ENCODE data around the gene SAP25. TPM values are rescaled to one million over a fixed set of nuclear protein-coding genes. Genes with fewer than 3 reads are reported as not detected.

SAP25 gene
- 0.77 TPM for total RNA-seq
- long read RNA-seq, partial matches to known transcripts, result 0 of 1 reads
- long read RNA-seq, other reads (novel, unspliced or antisense), result 1 of 1 reads

DNA sequence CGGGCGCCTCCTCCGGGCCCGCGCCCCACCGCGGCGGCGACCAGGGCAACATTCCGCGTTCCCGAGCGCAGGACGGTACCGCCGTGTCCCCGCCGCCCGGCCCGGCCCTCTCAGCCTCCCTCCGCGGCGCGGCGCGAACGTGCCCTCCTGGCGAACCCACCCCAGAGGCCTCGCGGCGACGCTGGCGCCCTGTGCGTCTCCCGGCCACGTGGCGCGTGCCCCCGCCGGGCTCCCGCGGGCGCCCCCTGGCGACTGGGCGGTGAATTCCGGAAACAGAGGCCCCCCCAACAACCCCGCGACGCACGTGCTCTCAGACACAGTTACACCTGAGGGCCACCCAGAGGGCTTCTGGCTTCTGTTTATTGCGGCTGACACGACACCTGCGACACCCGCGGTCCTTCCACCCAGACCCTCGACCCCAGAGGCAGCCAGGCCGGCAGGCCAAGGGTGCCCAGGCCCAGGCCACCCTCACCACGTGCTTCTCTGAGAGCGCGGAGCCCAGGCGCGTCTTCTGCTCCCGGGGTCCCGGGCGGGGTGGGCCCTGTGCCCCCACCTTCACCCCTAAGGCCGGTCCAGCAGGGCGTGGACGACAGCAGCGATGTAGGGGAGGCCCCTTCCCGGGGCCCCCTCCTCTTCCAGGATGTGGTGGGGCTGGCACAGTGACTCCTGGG, at the start of gene SAP25:
TSS of gene SAP25 (minus strand) at position 210 of the 671 bp plus-strand sequence. CDS start at position 52, 158 bp downstream.
- no peak for ATAC-seq
- DNase-seq, result no peak
- intact Hi-C loops (cut with micrococcal nuclease), result no loop called here

DNA sequence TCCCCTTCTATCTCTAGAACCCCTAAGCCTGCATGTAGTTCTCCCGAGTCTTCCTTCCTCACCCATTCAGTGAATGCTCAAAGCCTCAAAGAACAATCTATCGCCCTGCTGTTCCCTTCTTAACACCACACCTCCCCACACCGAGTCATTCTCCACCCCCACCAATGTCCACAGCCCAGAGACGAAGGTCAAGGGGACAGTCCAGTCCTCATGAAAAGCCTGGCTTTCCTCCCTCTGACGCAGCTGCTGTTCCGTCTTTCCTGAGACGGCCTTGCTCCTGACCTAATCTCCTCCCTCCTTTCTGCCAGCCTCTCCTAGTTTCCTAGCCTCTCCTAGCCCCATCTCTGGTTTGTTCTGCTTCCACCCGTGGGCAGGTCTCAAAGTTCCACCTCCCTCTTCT, 47.9 kb upstream of the SAP25 start:
- DNase-seq (no peak), ATAC-seq (no peak)
- intact Hi-C loops (cut with micrococcal nuclease), result no loop called here

DNA sequence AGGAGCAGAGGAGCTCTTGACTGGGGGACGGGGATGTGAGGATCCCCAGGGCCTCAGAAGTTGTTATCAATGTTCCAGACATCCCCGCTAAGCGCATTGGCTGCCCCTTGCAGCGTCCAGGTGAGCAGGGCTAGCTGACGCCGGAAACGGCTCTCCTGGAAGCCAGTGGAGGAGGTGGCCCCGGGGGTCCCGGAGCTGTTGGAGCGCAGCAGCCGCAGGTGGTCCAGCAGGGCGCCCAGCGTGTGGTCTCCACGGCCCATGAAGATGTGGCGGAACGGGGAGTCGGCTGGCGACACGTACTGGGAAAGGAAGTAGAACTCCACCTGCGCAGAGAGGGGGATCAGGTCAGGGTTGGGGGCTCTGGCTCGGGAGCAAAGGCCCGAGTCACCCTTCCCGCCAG, 47.1 kb upstream of the SAP25 start:
- DNase-seq (no peak), ATAC-seq (no peak)
- intact Hi-C loops (cut with micrococcal nuclease), result no loop called here

DNA sequence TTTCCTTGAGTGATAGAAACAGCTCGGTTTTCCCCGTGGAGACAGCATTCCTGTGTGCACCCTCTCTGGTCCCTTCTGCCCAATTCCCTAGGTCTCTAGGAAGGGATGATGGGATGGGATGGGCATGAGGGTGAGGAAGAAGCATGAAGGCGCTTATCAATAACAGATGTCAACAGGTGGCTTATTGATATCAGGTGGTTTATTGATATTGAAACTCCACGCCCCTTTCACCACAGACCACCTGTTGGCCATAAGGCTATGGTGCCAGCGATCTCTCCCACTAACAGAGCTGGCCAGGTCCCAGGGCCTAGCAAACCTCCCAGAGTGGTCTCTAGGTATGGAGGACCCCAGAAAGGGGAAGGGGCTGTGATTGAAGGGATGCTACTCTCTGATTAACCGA, 46.5 kb upstream of the SAP25 start:
- DNase-seq (no peak), ATAC-seq (no peak)
- intact Hi-C loops (cut with micrococcal nuclease), result no loop called here

DNA sequence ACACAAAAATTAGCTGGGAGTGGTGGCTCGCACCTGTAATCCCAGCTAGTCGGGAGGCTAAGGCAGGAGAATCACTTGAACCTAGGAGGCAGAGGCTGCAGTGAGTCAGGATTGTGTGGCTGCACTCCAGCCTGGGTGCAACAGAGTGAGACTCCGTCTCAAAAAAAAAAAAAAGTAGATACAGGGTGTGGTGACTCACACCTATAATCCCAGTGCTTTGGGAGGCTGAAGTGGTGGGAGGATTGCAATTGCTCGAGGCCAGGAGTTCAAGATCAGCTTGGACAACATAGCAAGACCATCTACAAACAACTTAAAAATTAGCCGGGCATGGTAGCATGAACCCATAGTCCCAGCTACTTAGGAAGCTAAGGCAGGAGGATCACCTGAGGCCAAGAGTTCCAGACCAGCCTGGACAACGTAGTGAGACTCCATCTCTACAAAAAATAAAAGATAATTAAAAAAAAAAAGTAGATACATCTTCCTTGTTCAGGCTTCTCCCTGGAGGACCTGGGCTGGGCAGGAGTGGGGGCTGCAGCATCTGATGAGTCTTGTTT, 40.7 kb upstream of the SAP25 start:
- intact Hi-C loops (cut with micrococcal nuclease), result no loop called here
- DNase-seq, result no peak
- ATAC-seq, result no peak

DNA sequence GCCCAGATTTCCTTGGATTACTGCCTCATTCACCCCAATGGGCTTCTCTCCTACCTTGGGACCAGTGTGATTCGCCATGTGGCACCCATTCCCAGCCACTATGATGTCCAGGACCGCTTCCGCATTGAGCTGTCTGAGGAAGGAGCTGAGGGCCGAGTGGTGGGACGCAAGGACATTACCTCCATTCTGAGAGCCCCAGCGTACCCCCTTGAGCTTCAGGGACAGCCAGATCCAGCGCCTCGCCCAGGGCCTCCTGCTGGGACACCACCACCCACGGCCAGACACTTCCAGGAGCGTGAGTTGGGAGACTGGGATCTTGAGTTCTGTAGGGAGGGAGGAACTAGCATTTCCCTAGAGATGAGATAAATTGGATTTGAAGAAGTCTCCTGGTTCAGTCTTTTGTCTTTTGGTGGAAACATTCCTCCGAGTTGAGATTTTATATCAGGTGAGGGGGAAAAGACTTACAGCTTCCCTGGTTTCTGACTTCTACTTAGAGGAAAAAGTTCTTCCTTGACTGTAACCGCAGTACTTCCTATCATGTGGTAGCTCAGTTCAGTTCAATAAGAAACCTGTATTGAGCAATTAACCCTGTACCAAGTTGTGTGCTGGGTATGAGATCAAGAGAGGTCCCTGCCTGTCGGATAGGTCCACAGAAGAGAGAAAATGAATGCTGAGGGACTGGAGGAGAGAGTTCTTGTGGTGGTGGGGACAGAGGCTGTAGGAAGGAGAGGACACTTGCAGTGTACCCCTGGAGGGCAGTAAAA, 39.9 kb upstream of the SAP25 start:
- intact Hi-C loops (cut with micrococcal nuclease), result no loop called here
- DNase-seq, result no peak
- ATAC-seq, result no peak

DNA sequence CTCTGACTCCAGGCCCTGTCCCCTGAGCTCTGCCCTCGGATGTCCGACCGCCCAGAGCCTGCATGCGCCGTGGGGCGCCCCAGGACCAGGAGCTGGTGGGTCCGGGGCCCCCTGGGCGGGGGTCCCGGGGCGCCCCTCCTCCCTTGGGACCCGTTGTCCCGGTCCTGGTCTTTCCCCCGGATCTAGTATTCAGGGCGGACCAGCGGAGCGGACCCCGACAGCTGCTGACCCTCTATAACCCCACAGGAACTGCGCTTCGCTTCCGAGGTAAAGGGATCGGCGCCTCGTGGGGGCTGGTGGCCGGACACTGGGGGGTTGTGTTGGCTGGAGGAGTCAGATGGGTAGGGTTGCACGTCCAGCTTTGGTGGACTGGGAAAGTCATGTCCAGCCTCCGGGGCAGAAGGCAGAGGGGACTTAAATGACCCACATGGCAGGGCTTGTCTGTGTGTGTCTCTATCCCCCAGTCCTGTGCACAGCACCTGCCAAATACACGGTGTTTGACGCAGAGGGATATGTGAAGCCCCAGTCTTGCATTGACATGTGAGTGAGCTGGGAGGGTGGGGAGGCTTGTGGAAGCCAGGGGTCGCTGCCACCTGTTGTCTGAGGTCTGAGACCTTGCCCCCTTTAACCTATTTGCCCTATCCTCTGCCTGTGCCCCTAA, 39.2 kb upstream of the SAP25 start:
- no peak for DNase-seq
- ATAC-seq, result peak; percentile 8
- intact Hi-C loops (cut with micrococcal nuclease), result no loop called here

DNA sequence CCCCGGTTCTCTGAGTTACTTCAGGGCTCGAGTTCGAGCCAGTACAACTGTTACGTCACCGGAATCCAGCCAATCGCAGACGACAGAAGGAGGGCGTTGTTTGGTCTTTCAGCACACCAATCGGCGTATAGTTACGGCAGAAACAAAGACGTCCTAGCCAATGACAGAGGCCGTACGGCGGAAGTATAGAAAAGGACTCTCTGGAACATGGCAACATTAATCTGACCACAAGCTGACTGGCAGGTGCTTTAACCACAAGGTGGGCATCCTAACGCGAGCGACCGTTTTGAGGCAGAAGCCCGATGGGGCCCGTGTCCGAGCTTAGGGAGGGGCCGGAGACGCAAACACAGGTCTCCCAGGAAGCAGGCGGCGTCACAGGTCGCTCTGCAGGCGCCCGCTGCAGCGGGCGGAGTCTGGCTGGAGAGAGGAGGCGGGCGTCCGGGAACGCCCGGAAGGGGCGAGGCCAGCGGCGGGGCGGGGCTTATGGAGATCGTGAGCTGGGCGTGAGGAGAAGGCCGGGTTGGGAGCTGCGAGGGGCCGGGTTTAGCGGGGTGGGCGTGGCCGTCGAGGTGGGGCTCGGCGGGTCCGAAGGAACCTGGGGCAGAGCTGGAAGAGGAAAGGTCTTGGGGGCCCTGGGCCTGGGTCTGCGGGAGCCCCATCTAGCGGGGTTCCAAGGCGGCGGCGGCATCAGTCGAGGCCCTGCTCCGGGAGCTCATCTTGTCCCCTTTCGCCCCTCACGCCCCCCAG, 38.5 kb upstream of the SAP25 start, which contains the start of gene MOSPD3:
TSS of gene MOSPD3 (plus strand) at position 558 of the 747 bp plus-strand sequence. CDS start 252 bp downstream, outside the sequence.
- ATAC-seq (peak; percentile 98), DNase-seq (peak; percentile 98)
- intact Hi-C loops (cut with micrococcal nuclease), result no loop called here

DNA sequence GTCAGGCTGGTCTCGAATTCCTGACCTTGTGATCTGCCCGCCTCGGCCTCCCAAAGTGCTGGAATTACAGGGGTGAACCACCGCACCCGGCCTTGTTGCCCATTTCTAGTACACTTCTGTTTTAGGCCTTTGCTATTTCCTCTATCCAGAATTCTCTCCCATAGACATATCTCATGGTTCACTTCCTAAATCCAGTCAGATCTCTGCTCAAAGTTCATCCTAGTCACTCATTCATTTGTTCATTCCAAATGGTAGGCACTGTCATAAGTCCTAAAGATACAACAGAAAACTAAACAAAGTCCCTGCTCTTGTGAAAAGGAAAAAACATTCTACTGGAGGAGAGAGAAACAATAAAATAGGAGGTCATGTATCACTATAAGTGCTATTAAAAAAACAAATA, 36.3 kb upstream of the SAP25 start:
- intact Hi-C loops (cut with micrococcal nuclease), result no loop called here
- ATAC-seq, result no peak
- no peak for DNase-seq

DNA sequence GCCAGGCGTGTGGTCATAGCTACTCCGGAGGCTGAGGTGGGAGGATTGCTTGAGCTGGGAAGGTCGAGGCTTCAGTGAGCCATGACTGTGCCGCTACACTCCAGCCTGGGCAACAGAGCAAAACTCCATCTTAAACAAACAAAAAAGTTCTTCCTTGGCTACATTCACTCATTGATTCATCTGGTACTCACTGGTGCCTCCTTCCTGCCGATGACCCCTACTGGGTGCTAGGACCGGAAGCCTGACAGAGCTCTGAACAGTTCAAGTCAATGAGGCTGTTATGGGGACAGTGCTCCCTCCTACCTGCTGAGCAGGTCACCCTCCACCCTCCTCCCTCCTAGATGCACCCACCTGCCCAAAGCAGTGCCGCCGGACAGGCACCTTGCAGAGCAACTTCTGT, 33.4 kb upstream of the SAP25 start:
- ATAC-seq (no peak), DNase-seq (no peak)
- intact Hi-C loops (cut with micrococcal nuclease), result no loop called here

DNA sequence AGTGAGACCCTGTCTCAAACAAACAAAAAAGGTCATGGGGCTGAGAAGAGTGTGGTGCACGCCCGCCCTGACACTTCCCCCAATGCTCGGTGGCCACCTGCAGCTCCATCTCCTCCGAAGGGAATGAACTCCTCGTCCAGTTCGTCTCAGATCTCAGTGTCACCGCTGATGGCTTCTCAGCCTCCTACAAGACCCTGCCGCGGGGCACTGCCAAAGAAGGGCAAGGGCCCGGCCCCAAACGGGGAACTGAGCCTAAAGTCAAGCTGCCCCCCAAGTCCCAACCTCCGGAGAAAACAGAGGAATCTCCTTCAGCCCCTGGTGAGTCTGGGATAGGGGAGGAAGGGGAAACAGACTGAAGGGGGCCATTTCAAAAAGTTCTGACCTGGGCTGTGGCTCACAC, 32.6 kb upstream of the SAP25 start:
- ATAC-seq, result no peak
- DNase-seq, result no peak
- intact Hi-C loops (cut with micrococcal nuclease), result no loop called here

DNA sequence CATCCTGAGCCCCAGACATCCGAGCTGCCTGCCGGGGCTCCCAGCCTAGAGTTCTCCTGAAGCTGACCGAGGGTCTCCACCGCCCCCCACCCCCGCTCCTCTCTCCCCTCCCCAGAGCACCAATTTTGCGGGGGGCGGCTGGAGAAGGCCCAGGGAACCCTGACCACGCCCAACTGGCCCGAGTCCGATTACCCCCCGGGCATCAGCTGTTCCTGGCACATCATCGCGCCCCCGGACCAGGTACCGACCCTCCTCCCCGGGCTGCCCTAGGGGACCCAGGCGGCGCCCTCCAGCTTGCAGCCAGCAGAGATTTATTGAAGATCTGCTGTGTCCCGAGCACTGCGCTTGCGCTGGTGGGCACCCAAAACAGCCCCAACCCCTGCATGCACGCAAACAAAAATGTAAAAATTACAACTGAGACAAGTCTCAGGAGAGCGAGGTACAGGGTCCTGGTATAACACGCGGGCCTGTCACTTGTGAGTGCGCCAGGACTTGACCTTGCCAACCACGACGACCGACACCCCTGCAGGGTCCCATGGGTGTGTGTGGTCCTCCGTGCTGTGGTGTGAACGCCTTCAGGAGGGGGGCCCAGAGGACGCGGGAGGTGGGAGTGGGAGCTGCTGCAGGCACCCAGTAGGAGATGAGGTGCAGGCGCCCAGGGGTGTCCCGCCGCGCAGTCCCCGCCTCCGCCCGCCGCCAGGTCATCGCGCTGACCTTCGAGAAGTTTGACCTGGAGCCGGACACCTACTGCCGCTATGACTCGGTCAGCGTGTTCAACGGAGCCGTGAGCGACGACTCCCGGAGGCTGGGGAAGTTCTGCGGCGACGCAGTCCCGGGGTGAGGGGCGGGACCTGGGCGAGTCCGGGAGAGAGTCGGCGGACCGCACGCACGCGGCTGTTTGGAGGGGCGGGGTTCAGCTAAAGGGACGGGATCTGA, 31.5 kb upstream of the SAP25 start:
- DNase-seq (peak; percentile 77), ATAC-seq (peak; percentile 33)
- intact Hi-C loops (cut with micrococcal nuclease), result no loop called here

DNA sequence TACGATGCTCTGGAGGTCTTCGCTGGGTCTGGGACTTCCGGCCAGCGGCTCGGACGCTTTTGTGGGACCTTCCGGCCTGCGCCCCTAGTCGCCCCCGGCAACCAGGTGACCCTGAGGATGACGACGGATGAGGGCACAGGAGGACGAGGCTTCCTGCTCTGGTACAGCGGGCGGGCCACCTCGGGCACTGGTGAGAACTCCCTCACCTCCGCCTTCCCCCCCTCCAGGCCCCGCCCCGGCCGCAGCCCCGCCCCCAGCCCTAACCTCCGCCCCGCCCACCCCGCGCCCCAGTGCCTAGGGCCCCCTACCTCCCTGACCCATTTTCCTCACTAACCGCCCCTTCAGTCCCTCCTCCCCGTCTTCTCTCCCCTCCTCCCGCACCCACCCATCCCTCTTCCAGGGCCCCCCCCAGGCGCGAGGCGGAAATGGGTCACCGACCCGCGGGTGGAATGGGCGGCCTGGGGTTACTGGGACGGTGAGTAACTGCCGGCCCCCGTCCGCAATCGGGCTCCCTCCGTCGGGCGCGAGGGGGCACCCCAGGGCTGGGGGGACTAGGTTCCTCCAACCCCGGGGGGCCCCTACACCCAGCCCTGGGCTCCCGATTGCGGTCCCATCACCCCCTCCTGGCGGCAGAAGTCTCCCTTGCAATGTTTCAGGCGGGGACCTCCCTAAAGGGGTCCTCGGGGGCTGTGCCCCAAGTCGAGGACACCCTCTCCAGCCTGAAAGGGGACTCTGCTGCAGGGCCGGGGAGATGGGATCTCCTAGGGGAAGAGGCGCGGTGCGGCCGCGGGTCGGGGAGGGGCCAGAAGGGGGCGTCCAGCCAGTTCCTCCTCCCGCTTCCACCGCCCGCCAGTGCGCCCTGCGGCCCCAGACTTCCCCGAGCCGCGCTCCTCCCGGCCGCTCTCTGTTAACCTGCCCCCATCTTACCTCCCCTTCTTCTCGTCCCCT, 30.6 kb upstream of the SAP25 start:
- DNase-seq, result peak; percentile 88
- peak; percentile 82 for ATAC-seq
- intact Hi-C loops (cut with micrococcal nuclease), result no loop called here

DNA sequence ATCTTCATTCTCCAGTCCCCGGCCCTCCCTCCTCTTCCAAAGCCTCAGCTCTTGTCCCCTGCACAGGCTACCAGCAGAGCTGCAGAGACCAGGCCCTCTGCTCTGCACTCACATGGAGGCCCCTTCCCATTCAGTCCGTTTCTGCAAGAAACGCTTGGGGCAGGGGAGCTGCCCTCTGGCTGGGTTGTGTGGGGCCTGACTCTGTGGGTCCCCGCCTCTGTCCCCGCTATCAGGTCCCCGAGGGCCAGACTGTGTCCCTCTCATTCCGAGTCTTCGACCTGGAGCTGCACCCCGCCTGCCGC, 30.0 kb upstream of the SAP25 start:
- no peak for ATAC-seq

DNA sequence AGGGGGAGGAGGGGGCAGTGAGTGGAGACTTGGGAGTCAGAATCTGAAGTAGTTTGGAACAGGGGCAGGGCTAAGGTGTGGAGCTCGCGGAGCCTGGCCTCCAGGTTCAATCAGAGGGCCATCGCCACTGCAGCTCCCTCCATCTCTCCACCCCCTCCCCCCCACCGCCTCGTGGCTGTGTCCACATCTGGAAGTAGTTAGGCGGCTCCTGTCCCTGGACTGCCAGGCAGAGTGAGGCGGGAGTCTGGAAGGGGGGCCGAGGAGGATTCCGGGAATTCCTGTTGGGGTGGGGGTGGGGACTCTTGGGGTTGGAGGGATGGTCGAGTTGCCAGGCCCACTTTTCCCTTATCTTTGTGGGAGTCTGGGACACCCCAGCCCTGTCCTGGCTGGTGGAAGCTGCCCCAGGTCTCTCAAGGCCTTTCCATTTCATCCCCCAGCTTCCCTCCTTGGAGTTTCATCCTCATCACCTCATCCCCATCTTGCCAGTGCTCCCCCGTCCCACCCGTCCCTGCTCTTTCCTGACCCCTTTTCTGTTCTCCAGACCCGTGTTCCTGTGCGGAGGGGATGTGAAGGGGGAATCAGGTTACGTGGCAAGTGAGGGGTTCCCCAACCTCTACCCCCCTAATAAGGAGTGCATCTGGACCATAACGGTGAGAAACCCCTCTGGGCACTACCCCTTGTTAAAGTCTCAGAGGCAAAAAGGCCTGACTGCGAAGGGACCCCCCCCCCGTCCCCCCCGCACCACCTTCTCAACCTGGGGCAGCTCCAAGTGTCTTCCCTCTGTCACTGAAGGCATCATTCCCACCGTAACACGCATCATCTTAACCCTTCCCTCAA, 29.4 kb upstream of the SAP25 start:
- intact Hi-C loops (cut with micrococcal nuclease), result no loop called here
- ATAC-seq, result peak; percentile 65
- DNase-seq, result peak; percentile 86

More for the DNA sequence above, 30.0 kb upstream of the SAP25 start:
- no peak for DNase-seq
- intact Hi-C loops (cut with micrococcal nuclease), result no loop called here

DNA sequence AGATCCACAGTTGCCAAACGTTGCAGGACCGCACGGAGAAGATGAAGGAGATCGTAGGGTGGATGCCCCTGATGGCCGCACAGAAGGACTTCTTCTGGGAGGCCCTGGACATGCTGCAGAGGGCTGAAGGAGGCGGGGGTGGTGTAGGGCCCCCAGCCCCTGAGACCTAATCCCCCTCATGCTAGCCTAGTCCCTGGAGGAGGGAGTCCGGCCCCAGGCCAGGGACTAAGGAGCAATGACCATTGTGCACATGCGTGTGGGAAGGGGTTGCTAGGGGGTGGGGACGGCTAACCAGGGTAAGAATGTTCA, 27.0 kb upstream of the SAP25 start:
- intact Hi-C loops (cut with micrococcal nuclease), result no loop called here
- ATAC-seq (no peak), DNase-seq (no peak)
